ENCODE data around the gene MYH15. TPM values are rescaled to one million over a fixed set of nuclear protein-coding genes. Genes with fewer than 3 reads are reported as not detected.

MYH15 gene
- polyA plus RNA-seq, 1 donor from 2014 or later, result 0.71 TPM

- TF ChIP-seq REST (IDR thresholded peaks at IDR 0.05; ENCODE audit: borderline replicate concordance), result no peak
- TF ChIP-seq EP300 (conservative IDR thresholded peaks at IDR 0.05; ENCODE audit: poor library complexity, severe bottlenecking), result no peak
- TF ChIP-seq POLR2AphosphoS5 (IDR thresholded peaks at IDR 0.05), result no peak
- TF ChIP-seq CTCF (IDR thresholded peaks at IDR 0.05; ENCODE audit: poor library complexity, severe bottlenecking), result no peak
- TF ChIP-seq RAD21 (conservative IDR thresholded peaks at IDR 0.05), result no peak
- TF ChIP-seq EZH2 (IDR thresholded peaks at IDR 0.05; ENCODE audit: borderline replicate concordance, insufficient read depth, low read length, poor library complexity, severe bottlenecking), result no peak
- no peak for TF ChIP-seq MXI1 (conservative IDR thresholded peaks at IDR 0.05; ENCODE audit: poor library complexity, severe bottlenecking)
- TF ChIP-seq SMC3 (conservative IDR thresholded peaks at IDR 0.05; ENCODE audit: poor library complexity), result no peak
- TF ChIP-seq TAF1 (IDR thresholded peaks at IDR 0.05; ENCODE audit: low read depth), result no peak
- Histone ChIP-seq H4K20me1 (ENCODE audit: insufficient read depth) (no peaks in the 10 kb centered on the region), H3K4me2 (ENCODE audit: low read length) (no peak overlapping the region), H3K36me3 (ENCODE audit: insufficient read depth, low read length) (no peaks in the 10 kb centered on the region), H3K79me2 (replicated peaks; ENCODE audit: insufficient read depth, low read length) (no peaks in the 10 kb centered on the region), H2AFZ (ENCODE audit: low read depth, low read length) (no peak overlapping the region), H3K9ac (ENCODE audit: low read length) (no peak overlapping the region), H3K9me3 (ENCODE audit: low read length) (no peaks in the 10 kb centered on the region), H3K27me3 (ENCODE audit: insufficient read depth, low read depth, low read length) (no peaks in the 10 kb centered on the region), H3K27ac (ENCODE audit: low read length) (no peak overlapping the region), H3F3A (ENCODE audit: insufficient read depth, low read length, poor library complexity, severe bottlenecking) (no peaks in the 10 kb centered on the region), H3K4me3 (ENCODE audit: low read length) (no peak overlapping the region), H3K9me2 (ENCODE audit: insufficient read depth, low read length) (no peaks in the 10 kb centered on the region)
Observed at GRCh38 chr3:108494906-108495531, 15.4 kb downstream of the MYH15 start.

DNA sequence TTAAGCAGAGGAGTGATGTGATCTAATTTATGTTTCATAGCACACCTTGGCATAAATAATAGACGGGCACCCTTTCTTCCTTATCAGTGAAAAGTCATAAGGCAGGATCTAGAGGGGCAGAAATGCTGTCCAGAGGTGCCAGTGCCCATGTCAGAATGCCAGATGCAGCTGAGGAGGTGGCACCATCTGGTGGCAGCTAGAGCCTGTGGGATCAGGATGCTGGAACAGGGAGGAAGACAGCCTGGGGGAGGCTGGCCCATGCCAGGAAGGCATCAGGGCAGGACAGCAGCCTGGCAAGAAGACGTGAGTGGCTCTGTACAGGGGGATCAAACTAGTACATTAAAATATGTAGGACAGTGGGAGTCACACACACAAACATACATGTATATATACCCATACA lies 16.5 kb downstream of the MYH15 start:
- H3K9ac ChIP-seq (ENCODE audit: low read length), result no peak overlapping the region
- H3K4me2 ChIP-seq (ENCODE audit: low read length), result no peak overlapping the region
- no peak overlapping the region for H3K27ac ChIP-seq (ENCODE audit: low read length)
- no peaks in the 10 kb centered on the region for H3K27me3 ChIP-seq (ENCODE audit: insufficient read depth, low read depth, low read length)
- H4K20me1 ChIP-seq (ENCODE audit: insufficient read depth), result no peaks in the 10 kb centered on the region
- H3F3A ChIP-seq (ENCODE audit: insufficient read depth, low read length, poor library complexity, severe bottlenecking), result no peaks in the 10 kb centered on the region
- no peak overlapping the region for H2AFZ ChIP-seq (ENCODE audit: low read depth, low read length)
- TF ChIP-seq MXI1 (conservative IDR thresholded peaks at IDR 0.05; ENCODE audit: poor library complexity, severe bottlenecking) (no peak), EZH2 (IDR thresholded peaks at IDR 0.05; ENCODE audit: borderline replicate concordance, insufficient read depth, low read length, poor library complexity, severe bottlenecking) (no peak), TAF1 (IDR thresholded peaks at IDR 0.05; ENCODE audit: low read depth) (no peak), POLR2AphosphoS5 (IDR thresholded peaks at IDR 0.05) (no peak), REST (IDR thresholded peaks at IDR 0.05; ENCODE audit: borderline replicate concordance) (no peak), CTCF (IDR thresholded peaks at IDR 0.05; ENCODE audit: poor library complexity, severe bottlenecking) (no peak), EP300 (conservative IDR thresholded peaks at IDR 0.05; ENCODE audit: poor library complexity, severe bottlenecking) (no peak), SMC3 (conservative IDR thresholded peaks at IDR 0.05; ENCODE audit: poor library complexity) (no peak), RAD21 (conservative IDR thresholded peaks at IDR 0.05) (no peak)
- H3K79me2 ChIP-seq (replicated peaks; ENCODE audit: insufficient read depth, low read length), result no peaks in the 10 kb centered on the region
- no peaks in the 10 kb centered on the region for H3K9me3 ChIP-seq (ENCODE audit: low read length)
- no peak overlapping the region for H3K4me3 ChIP-seq (ENCODE audit: low read length)
- H3K36me3 ChIP-seq (ENCODE audit: insufficient read depth, low read length), result no peaks in the 10 kb centered on the region
- no peaks in the 10 kb centered on the region for H3K9me2 ChIP-seq (ENCODE audit: insufficient read depth, low read length)
